CD8-positive, alpha-beta memory T cell (primary cell): ENCODE measurements around the gene FBXW11. TPM values are rescaled to one million over a fixed set of nuclear protein-coding genes. Genes with fewer than 3 reads are reported as not detected.

Experiments used
- CTCF ChIA-PET: fragments of 350-600 bp; sonication (Branson Sonifier 250); formaldehyde crosslinking; loops from one replicate; lab custom pipeline; 2021; ENCODE audit warnings: antibody characterized with exemption; lab: Charles Lee
- POLR2A ChIA-PET: fragments of 350-600 bp; sonication (Branson Sonifier 250); formaldehyde crosslinking; loops from one replicate; lab custom pipeline; 2021; ENCODE audit warnings: antibody characterized with exemption; lab: Charles Lee
- DNase-seq, 5 donors: peaks; one replicate each; pipeline versions ENCODE4 v3.0.0 to v3.0.0-alpha.2; 2020 to 2022; ENCODE audit warnings: mixed read lengths in 1 of 5
- H3K27ac ChIP-seq: one replicate; pipeline ENCODE4 v1.7.0; 2013; ENCODE audit warnings: low read depth, mild to moderate bottlenecking, low read length, moderate library complexity
- H3K27me3 ChIP-seq: 2 replicates; pipeline ENCODE4 v1.7.0; 2013; ENCODE audit warnings: low read length, mild to moderate bottlenecking; ENCODE audit not compliant: insufficient read depth, poor library complexity, severe bottlenecking
- H3K36me3 ChIP-seq: 2 replicates; pipeline ENCODE4 v1.7.0; 2013; ENCODE audit warnings: mild to moderate bottlenecking, low read length, moderate library complexity; ENCODE audit not compliant: insufficient read depth
- H3K4me1 ChIP-seq: 2 replicates; pipeline ENCODE4 v1.7.0; 2013; ENCODE audit warnings: mild to moderate bottlenecking, low read length, moderate library complexity; ENCODE audit not compliant: insufficient read depth
- H3K4me3 ChIP-seq: 2 replicates; pipeline ENCODE4 v1.7.0; 2013; ENCODE audit warnings: mild to moderate bottlenecking, low read length
- H3K9me3 ChIP-seq: 2 replicates; pipeline ENCODE4 v1.7.0; 2013; ENCODE audit warnings: mild to moderate bottlenecking, low read length
- H3K27ac Mint-ChIP-seq, 8 donors: one replicate each; pipeline ENCODE4 v1.8.0; 2020 to 2021; ENCODE audit warnings: mixed read lengths in 8 of 8, mild to moderate bottlenecking in 6 of 8, inconsistent platforms in 3 of 8, moderate library complexity in 3 of 8
- H3K27me3 Mint-ChIP-seq, 2 donors: one replicate each; pipeline ENCODE4 v1.8.0; 2020 to 2021; ENCODE audit warnings: mixed read lengths in 2 of 2, mild to moderate bottlenecking in 1 of 2, moderate library complexity in 1 of 2
- H3K36me3 Mint-ChIP-seq, 3 donors: one replicate each; pipeline ENCODE4 v1.8.0; 2020 to 2021; ENCODE audit warnings: mixed read lengths in 3 of 3, inconsistent platforms in 1 of 3, mild to moderate bottlenecking in 1 of 3
- H3K4me1 Mint-ChIP-seq, 3 donors: one replicate each; pipeline ENCODE4 v1.8.0; 2020 to 2021; ENCODE audit warnings: mixed read lengths in 3 of 3, inconsistent platforms in 1 of 3, mild to moderate bottlenecking in 1 of 3
- H3K4me3 Mint-ChIP-seq, 7 donors: one replicate each; pipeline ENCODE4 v1.8.0; 2020 to 2021; ENCODE audit warnings: mixed read lengths in 7 of 7, mild to moderate bottlenecking in 6 of 7, moderate library complexity in 4 of 7, inconsistent platforms in 2 of 7
- H3K9me3 Mint-ChIP-seq, 5 donors: one replicate each; pipeline ENCODE4 v1.8.0; 2020 to 2022; ENCODE audit warnings: mixed read lengths in 5 of 5, mild to moderate bottlenecking in 3 of 5, moderate library complexity in 2 of 5, inconsistent platforms in 1 of 5
- polyA plus RNA-seq: library from polyadenylated mRNA; unstranded; fragments of 300-500 nt; fragmentation: Illumina TruSeq; gene quantifications from one replicate; pipeline ENCODE4 v1.2.3, GENCODE V29; 2021
- total RNA-seq, 2 experiments: library from RNA; stranded (reverse); gene quantifications; one replicate each; pipeline ENCODE4 v1.2.3, GENCODE V29; 2021

Gene FBXW11
- total and polyA plus RNA-seq, 3 experiments from 2014 or later = 25.8 to 46.9 (median 44.7) TPM

DNA sequence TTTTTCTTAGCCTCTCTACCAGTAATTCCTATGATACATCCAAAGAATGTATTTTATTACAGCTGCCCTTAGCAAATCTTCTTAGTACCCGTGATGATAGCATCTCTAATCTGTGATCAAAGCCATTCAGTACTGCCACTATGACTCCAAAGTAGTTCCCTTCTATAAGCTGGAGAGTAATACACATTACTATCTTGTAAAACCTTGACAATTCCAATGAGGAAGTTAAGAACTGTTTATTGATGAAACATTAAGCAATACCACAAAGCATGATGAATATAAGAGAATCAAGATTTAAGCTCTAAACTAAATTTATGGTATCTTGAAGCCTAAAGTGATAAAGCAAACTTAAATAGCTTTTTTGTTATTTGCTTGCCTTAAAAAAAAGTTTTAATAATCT, 134.7 kb downstream of the FBXW11 start:
- ChIA-PET POLR2A (no interaction called here), CTCF (no interaction called here)
- Mint-ChIP-seq H3K36me3 (peaks cover 3 to 90% (median 35%) of the 10 kb centered on the region in 3 donors), H3K27ac (peak overlapping the region in 1 of 8 donors; percentile 37), H3K9me3 (no peaks in the 10 kb centered on the region), H3K4me1 (peaks cover 0 to 5% (median 0%) of the 10 kb centered on the region in 3 donors), H3K4me3 (no peak overlapping the region), H3K27me3 (no peaks in the 10 kb centered on the region)
- DNase-seq = no peak
- Histone ChIP-seq H3K36me3 (peaks cover 16% of the 10 kb centered on the region), H3K9me3 (no peaks in the 10 kb centered on the region), H3K27ac (no peak overlapping the region), H3K27me3 (no peaks in the 10 kb centered on the region), H3K4me1 (no peaks in the 10 kb centered on the region), H3K4me3 (no peak overlapping the region)

GRCh38 chr5:171869956-171870355, 136.5 kb downstream of the FBXW11 start:
- H3K36me3 ChIP-seq = peaks cover 16% of the 10 kb centered on the region
- no peak for DNase-seq
- H3K27me3 Mint-ChIP-seq = no peaks in the 10 kb centered on the region

GRCh38 chr5:171868236-171868635, 138.2 kb downstream of the FBXW11 start:
- ChIA-PET CTCF (no interaction called here), POLR2A (no interaction called here)
- H3K4me3 Mint-ChIP-seq = no peak overlapping the region
- no peaks in the 10 kb centered on the region for H3K4me1 Mint-ChIP-seq
- Histone ChIP-seq H3K9me3 (no peaks in the 10 kb centered on the region), H3K36me3 (peaks cover 17% of the 10 kb centered on the region), H3K27ac (no peak overlapping the region), H3K27me3 (no peaks in the 10 kb centered on the region), H3K4me3 (no peak overlapping the region), H3K4me1 (no peaks in the 10 kb centered on the region)
- no peaks in the 10 kb centered on the region for H3K9me3 Mint-ChIP-seq
- DNase-seq = no peak
- H3K27me3 Mint-ChIP-seq = no peaks in the 10 kb centered on the region
- peak overlapping the region in 2 of 8 donors; percentile 41 to 72 for H3K27ac Mint-ChIP-seq
- peaks cover 3 to 91% (median 22%) of the 10 kb centered on the region in 3 donors for H3K36me3 Mint-ChIP-seq

More at GRCh38 chr5:171869956-171870355, 136.5 kb downstream of the FBXW11 start:
- Mint-ChIP-seq H3K4me3 (no peak overlapping the region), H3K9me3 (no peaks in the 10 kb centered on the region), H3K27ac (no peak overlapping the region), H3K36me3 (peaks cover 3 to 88% (median 23%) of the 10 kb centered on the region in 3 donors), H3K4me1 (peaks cover 0 to 5% (median 0%) of the 10 kb centered on the region in 3 donors)
- H3K9me3 ChIP-seq = no peaks in the 10 kb centered on the region
- CTCF ChIA-PET = no interaction called here
- H3K27me3 ChIP-seq = no peaks in the 10 kb centered on the region
- POLR2A ChIA-PET = no interaction called here
- H3K4me1 ChIP-seq = no peaks in the 10 kb centered on the region
- H3K4me3 ChIP-seq = no peak overlapping the region
- H3K27ac ChIP-seq = no peak overlapping the region

GRCh38 chr5:171867786-171868185, 138.7 kb downstream of the FBXW11 start:
- Mint-ChIP-seq H3K4me1 (no peaks in the 10 kb centered on the region), H3K4me3 (no peak overlapping the region), H3K36me3 (peaks cover 3 to 91% (median 26%) of the 10 kb centered on the region in 3 donors), H3K27ac (peak overlapping the region in 2 of 8 donors; percentile 41 to 72), H3K27me3 (no peaks in the 10 kb centered on the region), H3K9me3 (no peaks in the 10 kb centered on the region)
- Histone ChIP-seq H3K36me3 (peaks cover 17% of the 10 kb centered on the region), H3K27me3 (no peaks in the 10 kb centered on the region), H3K4me3 (no peak overlapping the region), H3K9me3 (no peaks in the 10 kb centered on the region), H3K4me1 (no peaks in the 10 kb centered on the region), H3K27ac (no peak overlapping the region)
- ChIA-PET POLR2A (no interaction called here), CTCF (no interaction called here)
- DNase-seq = no peak

DNA sequence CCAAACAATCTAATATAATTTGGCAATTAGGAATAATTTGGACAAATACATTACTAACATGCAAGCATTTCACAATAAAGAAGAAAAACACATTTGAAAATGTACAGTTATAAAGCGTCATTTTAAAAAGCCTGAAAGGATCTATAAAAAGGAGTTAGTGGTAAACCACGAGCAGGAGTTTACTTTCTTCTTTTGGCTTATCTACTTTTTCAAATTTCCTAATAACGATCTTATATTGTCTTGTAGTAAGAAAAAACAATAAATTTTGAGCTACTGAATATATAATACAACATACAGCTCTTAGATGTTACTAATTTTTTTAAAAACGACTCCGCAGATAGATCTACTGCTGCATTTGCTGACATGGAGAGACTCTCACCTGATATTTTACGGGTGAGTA, 141.0 kb downstream of the FBXW11 start:
- ChIA-PET CTCF (no interaction called here), POLR2A (interaction anchor here (0.6 kb wide), 1 partner anchor 1120 kb away, joined by 4 read pairs; no protein-coding TSS in a partner anchor)
- Mint-ChIP-seq H3K4me1 (no peaks in the 10 kb centered on the region), H3K9me3 (no peaks in the 10 kb centered on the region), H3K36me3 (peaks cover 0 to 85% (median 22%) of the 10 kb centered on the region in 3 donors), H3K4me3 (no peak overlapping the region), H3K27ac (no peak overlapping the region), H3K27me3 (no peaks in the 10 kb centered on the region)
- Histone ChIP-seq H3K27ac (no peak overlapping the region), H3K27me3 (no peaks in the 10 kb centered on the region), H3K4me3 (no peak overlapping the region), H3K4me1 (no peaks in the 10 kb centered on the region), H3K9me3 (no peaks in the 10 kb centered on the region), H3K36me3 (peaks cover 11% of the 10 kb centered on the region)
- no peak for DNase-seq

GRCh38 chr5:171863935-171864334, 142.5 kb downstream of the FBXW11 start:
- H3K9me3 ChIP-seq = no peaks in the 10 kb centered on the region
- H3K4me3 Mint-ChIP-seq = no peak overlapping the region
- no peak for DNase-seq
- no peaks in the 10 kb centered on the region for H3K4me1 Mint-ChIP-seq
- H3K27me3 ChIP-seq = no peaks in the 10 kb centered on the region
- H3K4me3 ChIP-seq = no peak overlapping the region
- CTCF ChIA-PET = no interaction called here
- H3K9me3 Mint-ChIP-seq = no peaks in the 10 kb centered on the region
- no peaks in the 10 kb centered on the region for H3K4me1 ChIP-seq
- POLR2A ChIA-PET = no interaction called here
- peaks cover 0 to 75% (median 17%) of the 10 kb centered on the region in 3 donors for H3K36me3 Mint-ChIP-seq
- no peaks in the 10 kb centered on the region for H3K27me3 Mint-ChIP-seq
- H3K27ac Mint-ChIP-seq = peak overlapping the region in 1 of 8 donors; percentile 61
- H3K36me3 ChIP-seq = peaks cover 6% of the 10 kb centered on the region
- H3K27ac ChIP-seq = no peak overlapping the region

- CTCF ChIA-PET = no interaction called here
- no peak overlapping the region for H3K4me3 Mint-ChIP-seq
Observed at GRCh38 chr5:171862624-171863023, 143.8 kb downstream of the FBXW11 start.

DNA sequence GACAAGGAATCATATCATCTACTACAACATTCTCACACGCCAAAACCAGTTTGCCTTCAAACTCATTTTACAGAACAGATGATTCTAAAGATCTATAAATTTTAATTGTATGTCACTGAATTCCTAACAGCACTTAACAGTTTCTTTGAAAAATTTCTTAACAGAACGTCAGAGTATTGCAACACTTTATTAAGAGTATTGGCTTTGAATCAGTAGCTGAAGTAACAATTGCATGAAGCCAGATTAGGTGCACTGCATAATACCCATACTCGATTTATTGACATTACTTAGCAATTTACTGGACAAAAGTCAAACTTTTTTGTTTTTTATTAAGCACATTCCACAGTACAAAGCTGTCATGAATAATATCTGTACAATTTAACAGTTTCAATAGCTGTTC, 145.1 kb downstream of the FBXW11 start:
- H3K27me3 Mint-ChIP-seq = no peaks in the 10 kb centered on the region
- no peak overlapping the region for H3K27ac ChIP-seq
- no peaks in the 10 kb centered on the region for H3K9me3 ChIP-seq
- peaks cover 2 to 4% (median 3%) of the 10 kb centered on the region in 3 donors for H3K4me1 Mint-ChIP-seq
- no peaks in the 10 kb centered on the region for H3K4me1 ChIP-seq
- H3K36me3 Mint-ChIP-seq = peaks cover 0 to 56% (median 9%) of the 10 kb centered on the region in 3 donors
- H3K36me3 ChIP-seq = peaks cover 6% of the 10 kb centered on the region
- CTCF ChIA-PET = no interaction called here
- H3K4me3 ChIP-seq = no peak overlapping the region
- no peaks in the 10 kb centered on the region for H3K27me3 ChIP-seq
- no peak for DNase-seq
- no peak overlapping the region for H3K27ac Mint-ChIP-seq
- POLR2A ChIA-PET = no interaction called here
- H3K9me3 Mint-ChIP-seq = peaks cover 0 to 2% (median 0%) of the 10 kb centered on the region in 5 donors
- H3K4me3 Mint-ChIP-seq = no peak overlapping the region

More at GRCh38 chr5:171862624-171863023, 143.8 kb downstream of the FBXW11 start:
- Mint-ChIP-seq H3K36me3 (peaks cover 0 to 66% (median 11%) of the 10 kb centered on the region in 3 donors), H3K4me1 (no peaks in the 10 kb centered on the region), H3K27ac (no peak overlapping the region), H3K9me3 (peaks cover 0 to 2% (median 0%) of the 10 kb centered on the region in 5 donors), H3K27me3 (no peaks in the 10 kb centered on the region)
- H3K4me3 ChIP-seq = no peak overlapping the region
- POLR2A ChIA-PET = no interaction called here
- no peak for DNase-seq
- H3K27me3 ChIP-seq = no peaks in the 10 kb centered on the region
- peaks cover 6% of the 10 kb centered on the region for H3K36me3 ChIP-seq
- no peak overlapping the region for H3K27ac ChIP-seq
- H3K9me3 ChIP-seq = no peaks in the 10 kb centered on the region
- H3K4me1 ChIP-seq = no peaks in the 10 kb centered on the region
